GM19455 (cell line): ENCODE results near the gene PTPN1.
"Not testable (repeated sequence)": the region's sequence is repeated elsewhere in the genome, so short reads cannot be mapped to it uniquely, and the experiment has no call there.

Source experiments
- ATAC-seq: cut with Tn5 transposase; IDR thresholded peaks from one replicate; pipeline ENCODE4 v1.9.1; 2021; ENCODE audit not compliant: unreplicated experiment

Gene PTPN1

GRCh38 chr20:50552979-50553378, 42.8 kb downstream of the PTPN1 start:
- no peak for ATAC-seq

- ATAC-seq: no peak
Measured at GRCh38 chr20:50554694-50555579, 44.8 kb downstream of the PTPN1 start.

DNA sequence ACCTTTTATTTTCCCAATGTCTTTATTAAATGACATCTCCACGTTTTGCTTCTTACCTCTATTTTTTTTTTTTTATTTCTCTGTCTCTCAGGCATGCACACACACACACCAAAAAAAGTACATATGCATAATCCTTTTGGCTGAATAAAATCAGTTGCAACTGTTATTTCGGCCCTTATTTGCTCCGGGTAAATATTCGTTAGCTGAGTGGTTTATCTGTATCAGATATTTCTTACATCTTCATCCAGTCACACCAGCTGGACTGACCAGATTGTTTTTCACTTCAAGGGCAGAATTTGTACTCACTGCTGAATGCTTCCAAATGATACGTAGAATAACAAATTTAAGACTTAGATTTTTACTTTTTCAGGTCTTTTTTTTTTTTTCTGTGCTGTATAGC, 45.5 kb downstream of the PTPN1 start:
- ATAC-seq: no peak

- ATAC-seq: no peak
Measured at GRCh38 chr20:50557549-50558134, 47.5 kb downstream of the PTPN1 start.

DNA sequence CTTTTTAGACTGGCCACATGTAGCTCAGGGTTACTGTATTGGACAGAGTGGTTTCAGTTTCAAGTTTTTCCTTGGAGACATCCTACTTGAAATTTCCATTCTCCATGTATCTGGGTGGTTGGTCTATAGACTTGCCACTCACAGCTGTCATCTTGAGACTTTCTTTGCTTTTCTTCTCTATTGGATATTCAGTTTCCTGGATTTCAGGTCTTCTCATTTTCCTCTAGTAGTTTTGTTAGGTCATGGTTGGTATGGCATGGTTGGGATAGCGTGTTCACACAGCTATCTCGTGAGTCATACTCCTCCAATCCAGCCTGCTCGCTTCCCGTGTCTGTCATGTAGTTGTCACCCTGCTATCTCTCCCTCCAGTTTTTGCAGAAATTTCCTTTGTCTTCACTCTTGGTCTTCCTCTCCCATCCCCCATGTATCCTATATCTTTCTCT, 48.3 kb downstream of the PTPN1 start:
- ATAC-seq: no peak

- no peak for ATAC-seq
Measured at GRCh38 chr20:50559149-50559548, 49.0 kb downstream of the PTPN1 start.

DNA sequence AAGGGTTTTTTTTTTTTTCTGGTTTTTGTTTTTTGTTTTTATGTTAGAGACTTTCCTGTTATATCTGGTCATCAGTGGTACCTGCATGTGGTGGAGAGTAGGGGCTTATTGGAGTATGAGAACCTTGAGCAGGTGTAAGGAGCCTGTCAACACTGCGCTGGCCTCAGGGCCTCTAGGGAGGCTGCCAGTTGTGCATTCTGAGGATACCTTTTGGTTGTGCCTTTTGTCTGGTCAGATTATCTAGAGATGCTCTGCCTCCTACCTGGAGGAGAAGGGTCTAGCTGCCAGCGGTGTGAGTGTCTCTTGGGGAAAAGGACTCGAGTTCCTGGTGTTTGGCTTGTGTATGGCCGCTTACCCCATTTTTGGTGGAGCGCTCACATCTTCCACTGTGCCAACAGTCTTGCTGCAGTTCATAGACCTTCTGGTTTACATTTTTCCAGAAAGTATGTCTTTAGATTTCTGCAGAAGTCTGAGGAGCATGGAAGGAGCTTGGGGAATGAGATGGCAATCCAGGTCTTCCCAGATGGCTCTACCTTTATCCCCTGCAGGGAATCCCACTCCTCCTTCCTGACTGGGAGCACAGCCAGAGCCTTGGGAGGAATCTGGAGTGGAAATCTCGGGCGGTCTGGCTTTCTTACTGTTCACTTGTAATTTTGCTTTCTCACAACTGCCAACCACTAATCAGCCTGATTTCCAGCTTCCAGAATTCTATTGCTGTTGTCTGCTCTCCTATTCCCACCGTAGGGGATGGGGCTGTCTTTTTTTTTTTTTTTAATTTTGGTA, 49.9 kb downstream of the PTPN1 start:
- ATAC-seq: no peak

- ATAC-seq: no peak
Measured at GRCh38 chr20:50560867-50561266, 50.7 kb downstream of the PTPN1 start.

DNA sequence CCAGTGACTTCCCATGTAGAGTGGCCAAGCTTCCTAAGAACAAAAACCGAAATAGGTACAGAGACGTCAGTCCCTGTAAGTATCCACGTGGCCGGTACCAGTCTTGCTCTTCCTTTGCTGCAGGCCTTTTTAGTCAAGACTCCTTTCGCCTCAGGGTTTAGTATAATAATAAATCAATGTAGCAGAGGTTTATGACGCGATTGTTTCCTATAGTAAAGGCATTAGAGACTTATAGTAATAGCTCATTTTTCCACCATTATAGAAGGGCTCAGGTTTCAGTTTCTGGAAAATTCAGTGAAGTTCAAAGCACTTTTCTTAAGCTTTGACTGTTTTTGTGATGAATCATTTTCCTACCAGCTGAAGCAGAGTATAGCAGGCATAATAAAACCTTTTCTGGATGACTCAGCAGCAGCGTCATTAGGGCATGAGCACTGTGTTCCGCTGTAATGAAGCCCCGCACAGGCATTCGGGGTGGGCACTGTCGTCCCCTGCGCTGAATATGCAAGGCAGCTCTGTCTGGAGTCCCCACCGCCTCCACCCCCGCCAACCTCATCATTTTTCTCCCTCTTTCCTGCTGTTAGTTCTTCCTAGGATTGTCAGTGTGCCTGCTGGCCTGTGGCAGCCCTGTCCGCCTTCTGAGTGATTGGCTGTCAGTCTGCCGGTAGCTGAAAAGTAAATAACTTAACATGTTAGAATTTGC, 51.3 kb downstream of the PTPN1 start:
- no peak for ATAC-seq

GRCh38 chr20:50562262-50562701, 52.1 kb downstream of the PTPN1 start:
- ATAC-seq: no peak

GRCh38 chr20:50563133-50563944, 53.2 kb downstream of the PTPN1 start:
- ATAC-seq: no peak

DNA sequence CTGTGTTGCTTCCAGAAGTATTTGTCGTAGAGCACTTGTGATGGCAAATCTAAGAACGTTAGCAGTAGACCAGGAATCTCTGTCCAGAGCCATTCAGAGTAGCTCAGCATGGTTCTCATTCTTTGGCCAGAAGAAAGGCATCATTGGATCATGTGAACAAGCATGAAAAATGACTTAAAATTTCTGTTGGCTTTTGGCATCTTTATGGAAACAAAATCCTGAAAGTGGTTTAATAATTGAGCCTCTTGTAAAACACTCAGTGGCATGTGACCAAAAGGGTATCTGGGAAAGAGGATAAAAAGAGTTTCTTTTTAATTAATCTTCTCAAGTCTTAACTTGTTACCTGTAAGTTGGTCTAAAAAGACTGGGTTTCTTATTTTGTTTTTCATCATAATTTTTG, 55.2 kb downstream of the PTPN1 start:
- no peak for ATAC-seq

DNA sequence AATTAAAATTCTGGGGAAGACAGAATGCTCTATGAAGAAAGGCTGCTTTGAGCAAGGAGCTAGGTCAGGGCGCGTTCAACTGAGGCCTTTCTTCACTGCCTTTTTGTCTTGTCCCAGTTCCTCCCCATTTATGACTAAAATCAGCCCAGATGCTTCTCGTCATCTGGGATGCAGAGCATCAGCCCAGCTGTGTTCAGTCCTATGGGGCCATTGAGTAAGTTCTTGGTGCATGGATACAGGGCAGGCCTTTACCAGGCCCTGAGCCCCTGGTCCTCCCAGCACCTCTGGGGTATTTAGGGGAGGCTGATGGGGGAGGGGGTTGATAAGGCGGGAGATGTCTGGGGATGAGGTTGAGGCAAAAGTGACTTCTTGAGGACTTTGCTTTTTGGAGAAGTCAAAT, 55.7 kb downstream of the PTPN1 start:
- no peak for ATAC-seq

GRCh38 chr20:50567860-50568548, 57.8 kb downstream of the PTPN1 start:
- ATAC-seq: no peak

- no peak for ATAC-seq
Measured at GRCh38 chr20:50568549-50568942, 58.4 kb downstream of the PTPN1 start.

GRCh38 chr20:50569487-50569863, 59.3 kb downstream of the PTPN1 start:
- not testable (repeated sequence) for ATAC-seq

DNA sequence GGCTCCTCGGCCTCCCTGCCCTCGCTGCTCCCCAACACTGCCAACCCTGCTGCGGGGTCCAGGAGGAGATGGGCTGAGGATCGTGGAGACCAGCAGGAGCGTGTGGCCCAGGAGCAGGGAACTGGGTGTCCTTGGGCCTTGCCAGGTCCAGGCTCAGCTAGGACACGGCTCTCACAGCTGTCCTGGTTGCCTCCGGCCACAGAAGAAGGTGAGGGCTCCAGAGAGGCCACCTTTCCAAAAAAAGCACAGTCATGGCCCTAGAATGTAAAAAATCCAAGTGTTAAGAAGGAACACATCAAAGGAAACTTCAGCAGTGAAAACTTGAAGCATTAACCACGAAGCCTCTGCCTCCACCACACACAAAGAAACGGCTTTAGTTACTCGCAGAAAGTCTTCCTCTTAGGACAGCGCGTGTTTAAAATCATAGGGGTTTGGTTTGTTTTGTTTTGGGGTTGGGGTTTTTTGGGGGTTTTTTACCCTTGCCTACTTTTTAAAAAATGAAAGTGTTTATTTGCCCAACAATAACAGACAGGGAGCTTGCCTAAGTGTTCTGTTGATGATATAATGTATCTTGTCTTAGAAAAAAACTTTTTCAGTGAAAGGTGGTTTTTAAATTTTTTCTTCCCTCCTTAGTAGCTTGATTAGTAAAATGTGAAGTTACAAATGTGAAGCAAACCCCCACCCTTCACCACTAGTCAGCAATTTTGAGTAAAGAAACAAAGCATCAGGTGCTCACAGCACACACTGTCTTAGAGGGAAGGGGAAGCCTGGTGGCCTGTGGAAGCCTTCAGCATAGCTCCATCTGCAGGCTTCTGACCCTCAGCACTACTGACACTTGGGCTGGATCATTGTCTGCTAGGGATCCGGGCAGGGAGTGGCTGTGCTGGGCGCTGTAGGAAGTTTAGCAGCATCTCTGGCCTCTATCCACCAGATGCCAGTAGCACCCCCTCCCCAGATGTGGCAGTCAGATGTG, 60.0 kb downstream of the PTPN1 start:
- ATAC-seq: peak; percentile 66

DNA sequence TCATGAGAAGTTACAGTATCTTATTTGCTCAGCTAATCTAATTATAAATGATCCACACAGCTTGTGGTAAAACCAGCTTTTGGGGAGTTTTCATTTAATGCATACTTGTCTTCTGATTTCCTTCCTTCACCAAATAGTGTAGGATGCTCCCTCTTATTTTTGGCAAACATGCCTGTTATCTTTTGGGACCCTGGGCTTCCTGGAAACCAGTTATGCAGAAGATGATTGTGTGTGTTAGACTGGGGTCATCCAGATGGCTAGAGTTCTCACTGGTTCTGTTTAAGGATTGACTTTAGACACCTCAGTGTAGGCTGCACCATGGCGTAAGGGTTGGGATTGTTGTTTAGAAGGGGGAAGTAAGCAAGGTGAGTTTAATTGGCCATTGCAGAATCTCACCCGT, 61.3 kb downstream of the PTPN1 start:
- no peak for ATAC-seq
